Measurements from ENCODE around the gene GLT8D1.

The GLT8D1 gene

GRCh38 chr3:52694528-52695189, 10.9 kb downstream of the GLT8D1 start:
- H3F3A ChIP-seq (ENCODE audit: control insufficient read depth, insufficient read depth) = peaks cover 83% of the 10 kb centered on the region
- H3K4me2 ChIP-seq (ENCODE audit: low read length) = no peak overlapping the region
- no peaks in the 10 kb centered on the region for H3K27me3 ChIP-seq (ENCODE audit: control insufficient read depth, low read length)
- TF ChIP-seq CTCF (IDR thresholded peaks at IDR 0.05; ENCODE audit: low read depth, low read length, poor library complexity, severe bottlenecking) (no peak), EZH2phosphoT487 (IDR thresholded peaks at IDR 0.05; ENCODE audit: borderline replicate concordance, low read length) (no peak)
- no peak overlapping the region for H3K27ac ChIP-seq (ENCODE audit: low read depth, low read length)
- H3K9me2 ChIP-seq (replicated peaks; ENCODE audit: control insufficient read depth, low read length) = no peaks in the 10 kb centered on the region
- no peaks in the 10 kb centered on the region for H3K9me3 ChIP-seq (ENCODE audit: control insufficient read depth, insufficient read depth, low read length)
- H3K4me1 ChIP-seq (ENCODE audit: control insufficient read depth, low read length) = peaks cover 22% of the 10 kb centered on the region
- peaks cover 6% of the 10 kb centered on the region; the same call in 1 of the 2 replicates for H4K20me1 ChIP-seq (ENCODE audit: control insufficient read depth, insufficient read depth, low read depth, low read length)
- peaks cover 16% of the 10 kb centered on the region for H3K79me2 ChIP-seq (ENCODE audit: control insufficient read depth, low read length)
- no peak overlapping the region for H3K4me3 ChIP-seq (ENCODE audit: low read length)
- peaks cover 86% of the 10 kb centered on the region for H3K36me3 ChIP-seq (ENCODE audit: control insufficient read depth, low read length)

DNA sequence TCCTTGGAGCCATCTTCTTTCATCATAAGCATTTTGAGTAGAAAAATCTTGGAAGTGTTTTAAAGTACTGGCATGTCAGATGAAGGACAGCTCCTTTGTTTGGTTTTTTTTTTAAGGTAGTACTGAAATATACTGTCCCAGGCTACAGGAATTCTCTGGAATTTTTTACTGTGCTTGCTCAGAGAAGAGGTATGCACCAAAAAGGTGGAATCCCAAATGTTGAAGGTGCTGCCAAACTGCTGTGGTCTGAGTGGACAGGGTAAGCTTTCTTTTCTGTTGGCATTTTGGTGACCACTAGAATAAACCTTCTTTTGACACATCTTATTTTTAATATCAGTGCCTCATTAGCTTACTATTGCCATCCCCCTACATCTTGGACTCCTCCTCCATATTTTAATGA, 12.5 kb downstream of the GLT8D1 start:
- TF ChIP-seq CTCF (IDR thresholded peaks at IDR 0.05; ENCODE audit: low read depth, low read length, poor library complexity, severe bottlenecking) = no peak
- TF ChIP-seq EZH2phosphoT487 (IDR thresholded peaks at IDR 0.05; ENCODE audit: borderline replicate concordance, low read length) = no peak
- H3K27ac ChIP-seq (ENCODE audit: low read depth, low read length) = no peak overlapping the region
- H4K20me1 ChIP-seq (ENCODE audit: control insufficient read depth, insufficient read depth, low read depth, low read length) = peaks cover 15% of the 10 kb centered on the region; the same call in 1 of the 2 replicates
- no peaks in the 10 kb centered on the region for H3K9me3 ChIP-seq (ENCODE audit: control insufficient read depth, insufficient read depth, low read length)
- peaks cover 100% of the 10 kb centered on the region for H3K36me3 ChIP-seq (ENCODE audit: control insufficient read depth, low read length)
- H3K4me1 ChIP-seq (ENCODE audit: control insufficient read depth, low read length) = peaks cover 36% of the 10 kb centered on the region
- no peaks in the 10 kb centered on the region for H3K27me3 ChIP-seq (ENCODE audit: control insufficient read depth, low read length)
- no peaks in the 10 kb centered on the region for H3K9me2 ChIP-seq (replicated peaks; ENCODE audit: control insufficient read depth, low read length)
- H3K79me2 ChIP-seq (ENCODE audit: control insufficient read depth, low read length) = peaks cover 32% of the 10 kb centered on the region
- H3F3A ChIP-seq (ENCODE audit: control insufficient read depth, insufficient read depth) = peaks cover 87% of the 10 kb centered on the region
- H3K4me3 ChIP-seq (ENCODE audit: low read length) = no peak overlapping the region
- no peak overlapping the region for H3K4me2 ChIP-seq (ENCODE audit: low read length)

DNA sequence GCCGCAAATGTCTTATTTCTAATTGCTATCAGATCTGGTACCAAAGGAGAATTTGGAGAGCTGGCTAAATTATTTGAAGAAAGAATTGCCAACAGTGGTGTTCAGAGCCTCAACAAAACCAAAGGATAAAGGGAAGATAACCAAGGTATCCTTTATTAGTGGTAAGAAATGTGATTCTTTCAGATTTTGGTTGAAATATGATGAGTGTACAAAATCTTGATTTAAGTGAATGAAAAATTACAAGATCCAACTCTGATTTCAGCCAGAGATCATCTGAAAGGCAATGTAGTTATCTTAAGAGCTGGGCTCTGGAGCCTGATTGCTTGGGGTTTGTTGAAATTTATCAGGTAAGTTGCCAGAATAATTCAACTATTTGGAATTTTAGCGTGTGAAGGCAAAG, 15.0 kb downstream of the GLT8D1 start:
- Histone ChIP-seq H3K79me2 (ENCODE audit: control insufficient read depth, low read length) (peaks cover 57% of the 10 kb centered on the region), H3K4me2 (ENCODE audit: low read length) (no peak overlapping the region), H3K9me3 (ENCODE audit: control insufficient read depth, insufficient read depth, low read length) (no peaks in the 10 kb centered on the region), H3K27ac (ENCODE audit: low read depth, low read length) (no peak overlapping the region), H3F3A (ENCODE audit: control insufficient read depth, insufficient read depth) (peaks cover 80% of the 10 kb centered on the region), H3K36me3 (ENCODE audit: control insufficient read depth, low read length) (peaks cover 97% of the 10 kb centered on the region), H3K27me3 (ENCODE audit: control insufficient read depth, low read length) (no peaks in the 10 kb centered on the region), H3K4me3 (ENCODE audit: low read length) (no peak overlapping the region), H3K9me2 (replicated peaks; ENCODE audit: control insufficient read depth, low read length) (no peaks in the 10 kb centered on the region), H3K4me1 (ENCODE audit: control insufficient read depth, low read length) (peaks cover 32% of the 10 kb centered on the region), H4K20me1 (ENCODE audit: control insufficient read depth, insufficient read depth, low read depth, low read length) (peaks cover 29% of the 10 kb centered on the region)
- no peak for TF ChIP-seq CTCF (IDR thresholded peaks at IDR 0.05; ENCODE audit: low read depth, low read length, poor library complexity, severe bottlenecking)
- no peak for TF ChIP-seq EZH2phosphoT487 (IDR thresholded peaks at IDR 0.05; ENCODE audit: borderline replicate concordance, low read length)
